Activated naive CD8-positive, alpha-beta T cell (primary cell): ENCODE measurements around the gene ATAD3A.
"Not testable (repeated sequence)": the region's sequence is repeated elsewhere in the genome, so short reads cannot be mapped to it uniquely, and the experiment has no call there.

Source experiments
- H3K27ac Mint-ChIP-seq: one replicate; pipeline ENCODE4 v1.8.0; 2021; ENCODE audit warnings: mixed read lengths
- H3K27me3 Mint-ChIP-seq: one replicate; pipeline ENCODE4 v1.8.0; 2021; ENCODE audit warnings: mixed read lengths
- H3K36me3 Mint-ChIP-seq: one replicate; pipeline ENCODE4 v1.8.0; 2021; ENCODE audit warnings: mixed read lengths
- H3K4me1 Mint-ChIP-seq: one replicate; pipeline ENCODE4 v1.8.0; 2021; ENCODE audit warnings: low read depth, mixed read lengths
- H3K4me3 Mint-ChIP-seq: one replicate; pipeline ENCODE4 v1.8.0; 2021; ENCODE audit warnings: mild to moderate bottlenecking, mixed read lengths
- H3K9me3 Mint-ChIP-seq: one replicate; pipeline ENCODE4 v1.8.0; 2021; ENCODE audit warnings: low read depth, mixed read lengths

The ATAD3A gene

DNA sequence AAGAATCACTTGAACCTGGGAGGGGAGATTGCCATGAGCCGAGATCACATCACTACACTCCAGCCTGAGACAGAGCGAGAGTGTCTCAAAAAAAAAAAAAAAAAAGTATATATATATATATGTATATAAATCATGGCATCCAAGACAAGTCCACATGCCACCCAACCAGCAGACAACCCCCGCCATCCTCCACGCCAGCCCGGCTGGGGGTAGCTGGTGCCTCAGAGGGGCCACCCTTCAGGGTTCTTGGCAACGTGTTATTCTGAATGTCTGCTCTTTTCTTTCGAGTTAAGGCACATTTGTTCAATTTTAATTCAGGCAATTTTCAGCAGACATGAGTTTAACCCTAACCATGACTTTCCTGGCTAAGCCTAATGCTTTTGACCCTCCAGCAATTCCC lies 38.1 kb downstream of the ATAD3A start:
- H3K4me3 Mint-ChIP-seq = no peak overlapping the region
- no peak overlapping the region for H3K27ac Mint-ChIP-seq

GRCh38 chr1:1550591-1551432 lies 38.9 kb downstream of the ATAD3A start:
- no peaks in the 10 kb centered on the region for H3K9me3 Mint-ChIP-seq

More for the DNA sequence above, 38.1 kb downstream of the ATAD3A start:
- H3K36me3 Mint-ChIP-seq = no peaks in the 10 kb centered on the region
- no peaks in the 10 kb centered on the region for H3K27me3 Mint-ChIP-seq
- peaks cover 1% of the 10 kb centered on the region for H3K4me1 Mint-ChIP-seq
- H3K9me3 Mint-ChIP-seq = no peaks in the 10 kb centered on the region

DNA sequence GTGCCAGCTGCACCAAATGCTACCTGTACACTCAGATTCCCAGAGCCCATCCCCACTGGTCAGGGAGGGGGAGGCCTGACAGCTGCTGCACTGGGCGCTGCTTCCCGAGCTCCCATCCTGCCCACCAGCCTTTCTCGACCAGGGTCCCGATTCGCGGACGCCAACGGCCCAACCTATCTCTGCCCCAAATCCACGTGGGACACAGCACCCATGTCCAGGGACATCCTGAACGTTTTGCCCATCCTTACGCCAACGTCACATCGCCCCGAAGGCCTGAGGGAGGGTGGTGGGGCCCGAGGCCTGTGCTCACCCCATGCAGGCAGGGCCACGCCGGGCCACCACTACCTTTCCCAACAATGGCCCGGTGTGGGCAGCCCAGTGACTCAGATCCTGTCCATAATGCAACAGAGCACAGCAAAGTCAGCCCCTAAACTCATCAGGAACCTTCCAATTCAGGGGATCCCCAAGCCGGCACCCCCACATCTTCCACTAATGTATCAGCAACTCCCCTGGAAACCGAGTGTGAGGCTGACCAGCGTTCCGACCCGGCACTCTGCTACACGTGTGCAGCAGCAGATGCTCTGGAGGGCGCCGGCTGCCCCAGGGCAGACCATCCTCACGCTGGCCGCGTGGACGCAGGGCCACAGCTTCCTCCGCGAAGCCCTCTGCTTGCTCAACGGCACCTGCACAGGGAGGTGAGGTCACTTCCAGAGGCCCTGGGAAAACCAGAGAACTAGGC lies 39.7 kb downstream of the ATAD3A start:
- H3K27ac Mint-ChIP-seq = no peak overlapping the region
- H3K27me3 Mint-ChIP-seq = no peaks in the 10 kb centered on the region
- H3K36me3 Mint-ChIP-seq = no peaks in the 10 kb centered on the region
- no peaks in the 10 kb centered on the region for H3K9me3 Mint-ChIP-seq
- peaks cover 1% of the 10 kb centered on the region for H3K4me1 Mint-ChIP-seq
- H3K4me3 Mint-ChIP-seq = no peak overlapping the region

More at GRCh38 chr1:1550591-1551432, 38.9 kb downstream of the ATAD3A start:
- no peaks in the 10 kb centered on the region for H3K36me3 Mint-ChIP-seq
- H3K27me3 Mint-ChIP-seq = no peaks in the 10 kb centered on the region
- H3K4me1 Mint-ChIP-seq = peaks cover 1% of the 10 kb centered on the region
- H3K27ac Mint-ChIP-seq = no peak overlapping the region
- H3K4me3 Mint-ChIP-seq = no peak overlapping the region

GRCh38 chr1:1552263-1552639 lies 40.3 kb downstream of the ATAD3A start:
- Mint-ChIP-seq H3K27ac (no peak overlapping the region), H3K36me3 (no peaks in the 10 kb centered on the region), H3K9me3 (no peaks in the 10 kb centered on the region), H3K4me3 (no peak overlapping the region), H3K27me3 (no peaks in the 10 kb centered on the region), H3K4me1 (peaks cover under 1% of the 10 kb centered on the region)

DNA sequence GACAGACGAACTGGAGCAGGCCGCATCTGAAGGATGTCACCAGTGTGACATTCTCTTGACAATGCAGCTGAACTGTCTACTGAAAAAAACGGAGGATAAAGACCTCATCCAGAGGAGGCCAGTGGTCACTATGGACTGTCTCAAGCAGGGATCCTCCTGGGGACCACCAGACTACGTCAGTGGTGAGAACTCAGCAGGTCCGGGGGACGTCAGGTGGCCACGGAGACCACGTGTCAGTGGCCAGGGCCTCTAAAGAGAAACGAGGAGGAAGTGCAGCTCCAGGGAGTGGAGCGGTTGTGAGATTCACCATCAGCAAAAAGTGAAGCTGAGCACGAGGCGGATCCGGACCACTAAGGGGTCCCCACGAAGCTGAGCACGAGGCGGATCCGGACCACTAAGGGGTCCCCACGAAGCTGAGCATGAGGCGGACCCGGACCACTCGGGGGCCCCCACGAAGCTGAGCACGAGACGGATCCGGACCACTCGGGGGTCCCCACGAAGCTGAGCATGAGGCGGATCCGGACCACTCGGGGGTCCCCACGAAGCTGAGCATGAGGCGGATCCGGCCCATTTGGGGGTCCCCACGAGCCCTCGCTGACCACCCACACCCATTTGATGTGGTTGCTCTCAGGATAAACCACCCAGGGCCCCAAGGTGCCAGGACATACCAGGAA lies 42.0 kb downstream of the ATAD3A start:
- Mint-ChIP-seq H3K9me3 (no peaks in the 10 kb centered on the region), H3K27ac (no peak overlapping the region), H3K4me3 (no peak overlapping the region), H3K27me3 (no peaks in the 10 kb centered on the region), H3K36me3 (no peaks in the 10 kb centered on the region), H3K4me1 (no peaks in the 10 kb centered on the region)

- Mint-ChIP-seq H3K9me3 (no peaks in the 10 kb centered on the region), H3K4me1 (no peaks in the 10 kb centered on the region), H3K27me3 (no peaks in the 10 kb centered on the region), H3K4me3 (no peak overlapping the region), H3K36me3 (no peaks in the 10 kb centered on the region), H3K27ac (no peak overlapping the region)
Observed at GRCh38 chr1:1554550-1554925, 42.6 kb downstream of the ATAD3A start.

DNA sequence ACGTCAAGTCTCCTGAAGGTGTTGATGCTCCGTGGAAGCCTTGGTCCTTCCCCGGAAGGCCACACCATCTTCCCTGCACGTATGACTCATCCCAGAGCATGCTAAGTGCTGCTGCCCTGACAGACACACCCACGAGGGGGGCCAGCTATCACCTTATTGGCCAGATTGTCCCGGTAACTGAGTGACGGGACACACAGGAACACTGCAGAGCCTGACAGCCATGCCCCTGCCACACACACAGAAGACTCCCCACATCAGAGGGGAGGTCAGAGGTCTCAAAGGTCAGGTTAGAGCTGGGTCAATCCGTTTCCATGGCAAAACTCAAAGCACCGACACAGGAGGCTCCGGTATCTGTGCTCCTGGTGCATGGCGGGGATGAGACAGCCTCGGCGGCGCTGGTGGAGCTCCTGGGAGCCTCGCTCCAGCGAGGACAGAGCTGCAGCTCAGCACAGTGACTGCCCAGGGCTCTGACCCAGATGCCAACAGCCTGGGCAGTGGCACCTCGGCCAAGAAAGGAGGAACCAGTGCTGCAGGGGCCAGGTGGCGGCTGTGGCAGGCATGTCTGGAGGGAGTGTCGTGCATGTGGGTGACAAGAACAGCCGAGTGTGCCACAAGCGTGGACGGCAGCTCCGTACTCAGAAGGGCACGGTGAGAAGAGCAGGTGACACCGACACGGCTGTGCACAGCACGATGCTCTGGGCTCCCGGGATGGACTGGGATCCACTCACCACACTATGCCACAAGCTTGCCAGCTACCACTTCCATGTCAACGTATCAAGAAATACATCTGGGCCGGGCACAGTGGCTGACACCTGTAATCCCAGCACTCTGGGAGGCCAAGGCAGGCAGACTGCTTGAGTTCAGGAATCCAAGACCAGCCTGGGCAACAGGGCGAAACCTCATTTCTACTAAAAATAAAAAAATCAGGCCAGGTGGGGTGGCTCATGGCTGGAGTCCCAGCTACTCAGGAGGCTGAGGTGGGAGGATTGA lies 43.3 kb downstream of the ATAD3A start:
- Mint-ChIP-seq H3K27ac (no peak overlapping the region), H3K9me3 (no peaks in the 10 kb centered on the region)

DNA sequence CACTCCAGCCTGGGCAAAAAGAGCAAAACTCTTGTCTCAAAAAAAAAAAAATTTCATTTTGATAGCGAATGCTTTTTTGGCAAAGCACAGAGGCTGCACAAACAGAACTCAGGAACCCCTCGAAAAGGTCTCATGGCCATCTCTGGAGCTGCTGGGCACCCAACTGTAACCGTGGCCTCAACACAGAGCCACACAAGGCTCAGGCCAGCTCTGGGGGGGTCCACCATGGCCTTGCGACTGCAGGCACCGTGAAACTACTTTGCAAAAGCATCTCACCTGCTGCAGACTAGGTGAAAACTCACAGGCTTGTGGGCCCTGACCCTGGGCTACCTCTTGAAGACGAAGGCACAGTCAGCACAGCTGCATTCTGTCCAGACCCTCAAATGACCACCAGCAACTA lies 44.5 kb downstream of the ATAD3A start:
- no peaks in the 10 kb centered on the region for H3K4me1 Mint-ChIP-seq
- H3K27me3 Mint-ChIP-seq = no peaks in the 10 kb centered on the region
- no peak overlapping the region for H3K4me3 Mint-ChIP-seq
- no peaks in the 10 kb centered on the region for H3K9me3 Mint-ChIP-seq
- no peaks in the 10 kb centered on the region for H3K36me3 Mint-ChIP-seq
- no peak overlapping the region for H3K27ac Mint-ChIP-seq

More for the DNA sequence above, 43.3 kb downstream of the ATAD3A start:
- no peaks in the 10 kb centered on the region for H3K36me3 Mint-ChIP-seq
- H3K4me3 Mint-ChIP-seq = no peak overlapping the region
- H3K4me1 Mint-ChIP-seq = no peaks in the 10 kb centered on the region
- H3K27me3 Mint-ChIP-seq = no peaks in the 10 kb centered on the region

DNA sequence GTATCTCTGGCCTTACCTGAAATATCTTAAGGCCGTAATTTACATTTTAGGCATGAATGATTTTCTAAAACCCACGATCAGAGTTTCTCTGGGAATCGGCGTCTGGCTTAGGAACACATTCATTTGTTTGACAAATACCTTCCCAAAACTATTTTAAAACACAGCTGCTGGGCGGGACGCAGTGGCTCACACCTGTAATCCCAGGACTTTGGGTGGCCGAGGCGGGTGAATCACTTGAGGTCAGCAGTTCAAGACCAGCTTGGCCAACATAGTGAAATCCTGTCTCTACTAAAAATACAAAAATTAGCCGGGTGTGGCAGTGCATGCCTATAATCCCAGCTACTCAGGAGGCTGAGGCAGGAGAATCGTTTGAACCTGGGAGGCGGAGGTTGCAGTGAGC lies 45.0 kb downstream of the ATAD3A start:
- not testable (repeated sequence) for H3K4me3 Mint-ChIP-seq, H3K36me3 Mint-ChIP-seq, H3K27me3 Mint-ChIP-seq, H3K27ac Mint-ChIP-seq, H3K4me1 Mint-ChIP-seq, H3K9me3 Mint-ChIP-seq

DNA sequence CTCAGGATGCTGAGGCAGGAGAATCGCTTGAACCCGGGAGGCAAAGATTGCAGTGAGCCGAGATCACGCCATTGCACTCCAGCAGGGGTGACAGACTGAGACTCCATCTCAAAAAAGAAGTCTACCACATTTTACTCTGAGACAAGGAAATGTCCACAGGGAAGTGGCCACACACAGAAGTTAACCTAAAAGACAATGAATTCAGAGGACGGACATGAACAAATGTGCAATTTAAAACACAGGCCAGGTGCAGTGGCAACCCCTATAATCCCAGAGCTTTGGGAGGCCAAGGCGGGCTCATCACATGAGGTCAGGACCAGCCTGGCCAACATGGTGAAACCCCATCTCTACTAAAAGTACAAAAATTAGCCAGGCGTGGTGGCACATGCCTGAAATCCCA lies 45.7 kb downstream of the ATAD3A start:
- H3K4me3 Mint-ChIP-seq, H3K36me3 Mint-ChIP-seq, H3K27me3 Mint-ChIP-seq, H3K9me3 Mint-ChIP-seq, H3K4me1 Mint-ChIP-seq, H3K27ac Mint-ChIP-seq: not testable (repeated sequence)

- Mint-ChIP-seq H3K27me3 (no peaks in the 10 kb centered on the region), H3K36me3 (no peaks in the 10 kb centered on the region), H3K4me1 (no peaks in the 10 kb centered on the region), H3K4me3 (no peak overlapping the region), H3K9me3 (no peaks in the 10 kb centered on the region), H3K27ac (peak overlapping the region; percentile 34)
Observed at GRCh38 chr1:1558591-1558990, 46.6 kb downstream of the ATAD3A start.

GRCh38 chr1:1559066-1559465 lies 47.1 kb downstream of the ATAD3A start:
- peak overlapping the region; percentile 34 for H3K27ac Mint-ChIP-seq
- no peak overlapping the region for H3K4me3 Mint-ChIP-seq
- H3K9me3 Mint-ChIP-seq = no peaks in the 10 kb centered on the region
- H3K36me3 Mint-ChIP-seq = no peaks in the 10 kb centered on the region
- H3K4me1 Mint-ChIP-seq = no peaks in the 10 kb centered on the region
- H3K27me3 Mint-ChIP-seq = no peaks in the 10 kb centered on the region

DNA sequence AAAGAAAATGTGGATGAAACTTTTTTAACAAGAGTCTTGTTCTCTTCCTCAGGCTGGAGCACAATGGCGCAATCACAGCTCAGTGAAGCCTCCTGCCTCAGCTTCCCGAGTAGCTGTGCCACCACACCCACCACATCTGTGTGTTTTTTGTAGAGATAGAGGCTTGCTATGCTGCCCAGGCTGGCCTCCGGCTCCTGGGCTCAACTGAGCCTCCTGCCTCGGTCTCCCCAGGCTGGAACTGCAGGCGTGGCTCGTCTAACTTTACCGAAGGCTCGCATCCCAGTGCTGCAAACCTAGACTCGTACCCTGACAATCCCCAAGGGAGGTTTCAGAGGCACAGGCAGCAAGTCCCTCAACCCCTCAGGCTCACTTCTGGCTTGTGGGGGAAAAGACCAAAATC lies 48.2 kb downstream of the ATAD3A start:
- no peak overlapping the region for H3K4me3 Mint-ChIP-seq
- H3K27me3 Mint-ChIP-seq = no peaks in the 10 kb centered on the region
- no peaks in the 10 kb centered on the region for H3K9me3 Mint-ChIP-seq
- H3K36me3 Mint-ChIP-seq = no peaks in the 10 kb centered on the region
- no peak overlapping the region for H3K27ac Mint-ChIP-seq
- peaks cover 3% of the 10 kb centered on the region for H3K4me1 Mint-ChIP-seq

- Mint-ChIP-seq H3K36me3 (no peaks in the 10 kb centered on the region), H3K27ac (peak overlapping the region; percentile 46), H3K4me1 (peaks cover 12% of the 10 kb centered on the region), H3K27me3 (no peaks in the 10 kb centered on the region), H3K4me3 (no peak overlapping the region), H3K9me3 (no peaks in the 10 kb centered on the region)
Observed at GRCh38 chr1:1561801-1562470, 50.0 kb downstream of the ATAD3A start.
